Measurements from ENCODE around the gene PHYKPL. TPM values are rescaled to one million over a fixed set of nuclear protein-coding genes. Genes with fewer than 3 reads are reported as not detected.

Gene PHYKPL
- total RNA-seq, 1 experiment from 2014 or later: 43.2 TPM

DNA sequence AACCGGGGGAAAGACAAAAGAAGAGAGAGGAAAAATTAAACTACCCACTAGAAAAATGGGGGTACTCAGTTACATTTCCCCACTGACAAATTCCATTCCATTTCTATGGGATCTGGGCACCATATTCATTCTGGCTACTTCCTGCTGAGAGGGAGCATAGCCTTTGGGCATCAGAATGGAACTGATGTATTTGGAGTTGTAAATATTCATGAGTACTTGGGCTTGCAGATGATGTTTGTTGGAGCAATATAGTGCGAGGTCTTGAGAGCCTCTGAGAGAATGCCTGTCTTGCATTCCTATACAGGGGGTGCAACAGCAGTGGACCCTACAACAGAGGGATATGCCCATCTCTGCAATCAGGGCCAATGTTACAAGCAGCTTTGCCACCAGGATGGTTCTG is 62.1 kb downstream of the PHYKPL start:
- ChIA-PET CTCF (no interaction called here), POLR2A (no interaction called here)
- in situ Hi-C loops (cut with HindIII; ENCODE audit: low pct_unique_long_range_greater_than_20kb, low sequenced_read_pairs): no loop called here
- Histone ChIP-seq H3K4me3 (ENCODE audit: low read depth in 2 of 2, low read length in 2 of 2) (no peak overlapping the region), H3K27me3 (ENCODE audit: control insufficient read depth, insufficient read depth, low read length) (no peaks in the 10 kb centered on the region), H3K27ac (ENCODE audit: low read length) (no peak overlapping the region), H3K9me3 (ENCODE audit: control insufficient read depth, insufficient read depth, low read depth, low read length) (no peaks in the 10 kb centered on the region), H3K4me1 (ENCODE audit: control insufficient read depth, insufficient read depth, low read length) (no peaks in the 10 kb centered on the region), H3K36me3 (ENCODE audit: control insufficient read depth, insufficient read depth, low read length) (no peaks in the 10 kb centered on the region)
- DNase-seq (ENCODE audit: low read depth, low spot score) (no peak), ATAC-seq (no peak)
- BruUV-seq (replicated peaks): no TSS peak
- TF ChIP-seq SIN3A (IDR thresholded peaks at IDR 0.05; ENCODE audit: borderline replicate concordance, insufficient read depth, low read depth, low read length): no peak
- no peak for TF ChIP-seq TCF7L2 (IDR thresholded peaks at IDR 0.05; ENCODE audit: low read depth, low read length)
- TF ChIP-seq, protein P1, sequence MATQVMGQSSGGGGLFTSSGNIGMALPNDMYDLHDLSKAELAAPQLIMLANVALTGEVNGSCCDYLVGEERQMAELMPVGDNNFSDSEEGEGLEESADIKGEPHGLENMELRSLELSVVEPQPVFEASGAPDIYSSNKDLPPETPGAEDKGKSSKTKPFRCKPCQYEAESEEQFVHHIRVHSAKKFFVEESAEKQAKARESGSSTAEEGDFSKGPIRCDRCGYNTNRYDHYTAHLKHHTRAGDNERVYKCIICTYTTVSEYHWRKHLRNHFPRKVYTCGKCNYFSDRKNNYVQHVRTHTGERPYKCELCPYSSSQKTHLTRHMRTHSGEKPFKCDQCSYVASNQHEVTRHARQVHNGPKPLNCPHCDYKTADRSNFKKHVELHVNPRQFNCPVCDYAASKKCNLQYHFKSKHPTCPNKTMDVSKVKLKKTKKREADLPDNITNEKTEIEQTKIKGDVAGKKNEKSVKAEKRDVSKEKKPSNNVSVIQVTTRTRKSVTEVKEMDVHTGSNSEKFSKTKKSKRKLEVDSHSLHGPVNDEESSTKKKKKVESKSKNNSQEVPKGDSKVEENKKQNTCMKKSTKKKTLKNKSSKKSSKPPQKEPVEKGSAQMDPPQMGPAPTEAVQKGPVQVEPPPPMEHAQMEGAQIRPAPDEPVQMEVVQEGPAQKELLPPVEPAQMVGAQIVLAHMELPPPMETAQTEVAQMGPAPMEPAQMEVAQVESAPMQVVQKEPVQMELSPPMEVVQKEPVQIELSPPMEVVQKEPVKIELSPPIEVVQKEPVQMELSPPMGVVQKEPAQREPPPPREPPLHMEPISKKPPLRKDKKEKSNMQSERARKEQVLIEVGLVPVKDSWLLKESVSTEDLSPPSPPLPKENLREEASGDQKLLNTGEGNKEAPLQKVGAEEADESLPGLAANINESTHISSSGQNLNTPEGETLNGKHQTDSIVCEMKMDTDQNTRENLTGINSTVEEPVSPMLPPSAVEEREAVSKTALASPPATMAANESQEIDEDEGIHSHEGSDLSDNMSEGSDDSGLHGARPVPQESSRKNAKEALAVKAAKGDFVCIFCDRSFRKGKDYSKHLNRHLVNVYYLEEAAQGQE (IDR thresholded peaks at IDR 0.05; ENCODE audit: insufficient read depth in 1 of 2, low read depth in 2 of 2, low read length in 1 of 2): no peak
- no peak for TF ChIP-seq POLR2AphosphoS5 (IDR thresholded peaks at IDR 0.05; ENCODE audit: low read depth, low read length)
- TF ChIP-seq, protein P2, sequence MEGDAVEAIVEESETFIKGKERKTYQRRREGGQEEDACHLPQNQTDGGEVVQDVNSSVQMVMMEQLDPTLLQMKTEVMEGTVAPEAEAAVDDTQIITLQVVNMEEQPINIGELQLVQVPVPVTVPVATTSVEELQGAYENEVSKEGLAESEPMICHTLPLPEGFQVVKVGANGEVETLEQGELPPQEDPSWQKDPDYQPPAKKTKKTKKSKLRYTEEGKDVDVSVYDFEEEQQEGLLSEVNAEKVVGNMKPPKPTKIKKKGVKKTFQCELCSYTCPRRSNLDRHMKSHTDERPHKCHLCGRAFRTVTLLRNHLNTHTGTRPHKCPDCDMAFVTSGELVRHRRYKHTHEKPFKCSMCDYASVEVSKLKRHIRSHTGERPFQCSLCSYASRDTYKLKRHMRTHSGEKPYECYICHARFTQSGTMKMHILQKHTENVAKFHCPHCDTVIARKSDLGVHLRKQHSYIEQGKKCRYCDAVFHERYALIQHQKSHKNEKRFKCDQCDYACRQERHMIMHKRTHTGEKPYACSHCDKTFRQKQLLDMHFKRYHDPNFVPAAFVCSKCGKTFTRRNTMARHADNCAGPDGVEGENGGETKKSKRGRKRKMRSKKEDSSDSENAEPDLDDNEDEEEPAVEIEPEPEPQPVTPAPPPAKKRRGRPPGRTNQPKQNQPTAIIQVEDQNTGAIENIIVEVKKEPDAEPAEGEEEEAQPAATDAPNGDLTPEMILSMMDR (IDR thresholded peaks at IDR 0.05): no peak
- intact Hi-C loops (cut with micrococcal nuclease; ENCODE audit: unreplicated experiment): no loop called here

DNA sequence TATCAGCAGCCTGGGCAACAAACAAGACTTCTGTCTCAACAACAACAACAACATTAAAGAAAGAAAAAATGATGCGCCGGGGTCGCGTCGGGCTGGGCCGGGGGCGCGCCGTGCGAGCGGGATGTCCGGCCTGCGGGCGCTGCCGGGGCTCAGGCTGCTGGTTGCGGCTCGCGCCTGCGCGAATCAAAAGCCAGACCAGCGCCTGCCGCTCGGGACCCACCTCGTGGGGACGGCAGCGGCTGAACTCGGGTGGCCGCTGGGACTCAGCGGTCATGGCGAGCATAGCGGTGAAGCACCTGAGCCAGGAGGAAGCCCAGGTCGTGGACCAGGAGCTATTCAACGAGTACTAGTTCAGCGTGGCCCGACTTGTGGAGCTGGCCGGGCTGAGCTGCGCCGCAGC is 67.0 kb downstream of the PHYKPL start:
- no peaks in the 10 kb centered on the region for H3K9me3 ChIP-seq (ENCODE audit: control insufficient read depth, insufficient read depth, low read depth, low read length)
- H3K4me1 ChIP-seq (ENCODE audit: control insufficient read depth, insufficient read depth, low read length): no peaks in the 10 kb centered on the region
- no peaks in the 10 kb centered on the region for H3K36me3 ChIP-seq (ENCODE audit: control insufficient read depth, insufficient read depth, low read length)
- ChIA-PET CTCF (no interaction called here), POLR2A (no interaction called here)
- DNase-seq (ENCODE audit: low read depth, low spot score) (no peak), ATAC-seq (no peak)
- TF ChIP-seq SIN3A (IDR thresholded peaks at IDR 0.05; ENCODE audit: borderline replicate concordance, insufficient read depth, low read depth, low read length) (no peak), POLR2AphosphoS5 (IDR thresholded peaks at IDR 0.05; ENCODE audit: low read depth, low read length) (no peak), TCF7L2 (IDR thresholded peaks at IDR 0.05; ENCODE audit: low read depth, low read length) (no peak)
- TF ChIP-seq, protein P2 (IDR thresholded peaks at IDR 0.05): no peak
- TF ChIP-seq, protein P1 (IDR thresholded peaks at IDR 0.05; ENCODE audit: insufficient read depth in 1 of 2, low read depth in 2 of 2, low read length in 1 of 2): no peak
- intact Hi-C loops (cut with micrococcal nuclease; ENCODE audit: unreplicated experiment): no loop called here
- no TSS peak for BruUV-seq (replicated peaks)
- H3K4me3 ChIP-seq (ENCODE audit: low read depth in 2 of 2, low read length in 2 of 2): no peak overlapping the region
- H3K27ac ChIP-seq (ENCODE audit: low read length): no peak overlapping the region
- in situ Hi-C loops (cut with HindIII; ENCODE audit: low pct_unique_long_range_greater_than_20kb, low sequenced_read_pairs): no loop called here
- no peaks in the 10 kb centered on the region for H3K27me3 ChIP-seq (ENCODE audit: control insufficient read depth, insufficient read depth, low read length)
